ENCODE measurements around the gene GATA6.
"Not testable (repeated sequence)": the region's sequence is repeated elsewhere in the genome, so short reads cannot be mapped to it uniquely, and the experiment has no call there.

The GATA6 gene

DNA sequence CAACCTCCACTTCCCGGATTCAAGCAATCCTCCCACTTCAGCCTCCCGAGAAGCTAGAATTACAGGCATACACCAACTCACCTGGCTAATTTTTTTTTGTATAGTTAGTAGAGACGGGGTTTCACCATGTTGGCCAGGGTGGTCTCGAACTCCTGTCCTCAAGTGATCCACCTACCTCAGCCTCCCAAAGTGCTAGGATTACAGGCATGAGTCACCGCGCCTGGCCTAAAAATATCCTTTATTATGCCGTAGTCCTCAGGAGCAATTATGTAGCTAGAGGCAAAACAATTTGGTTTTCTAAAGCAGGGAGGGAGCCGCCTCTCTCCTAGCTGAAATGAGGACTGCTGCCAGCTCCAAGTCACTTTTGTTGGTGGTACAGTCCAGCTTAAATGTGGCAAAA, 15.2 kb downstream of the GATA6 start:
- DNase-seq, result not testable (repeated sequence)

GRCh38 chr18:22185273-22185672, 15.9 kb downstream of the GATA6 start:
- DNase-seq, result no peak

- no peak for DNase-seq
Measured at GRCh38 chr18:22185771-22186386, 16.5 kb downstream of the GATA6 start.

DNA sequence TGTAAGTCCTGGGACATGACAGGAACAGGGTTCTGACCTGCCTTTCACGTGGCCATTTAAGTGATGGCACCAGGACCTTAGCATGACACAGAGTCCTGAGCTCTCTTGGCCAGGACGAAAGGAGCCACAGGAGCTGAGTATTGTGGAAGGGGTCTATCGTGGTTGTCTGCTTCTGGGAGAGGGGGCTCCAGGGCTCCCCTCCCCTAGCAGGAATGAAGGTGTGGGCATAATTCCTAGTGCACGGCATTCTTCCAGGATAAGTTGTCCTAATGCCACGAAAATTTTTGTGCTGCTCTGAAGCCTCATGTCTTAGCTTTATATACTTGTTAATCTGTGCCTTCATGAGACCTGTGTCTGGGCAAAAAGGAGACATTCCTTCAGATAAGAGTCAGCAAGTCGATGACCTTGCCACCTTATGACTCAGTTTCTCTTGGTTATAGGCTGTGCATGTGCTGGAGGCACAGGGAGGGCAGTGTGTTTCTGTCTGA, 17.1 kb downstream of the GATA6 start:
- DNase-seq, result no peak

GRCh38 chr18:22188559-22189267, 19.3 kb downstream of the GATA6 start:
- DNase-seq, result no peak

DNA sequence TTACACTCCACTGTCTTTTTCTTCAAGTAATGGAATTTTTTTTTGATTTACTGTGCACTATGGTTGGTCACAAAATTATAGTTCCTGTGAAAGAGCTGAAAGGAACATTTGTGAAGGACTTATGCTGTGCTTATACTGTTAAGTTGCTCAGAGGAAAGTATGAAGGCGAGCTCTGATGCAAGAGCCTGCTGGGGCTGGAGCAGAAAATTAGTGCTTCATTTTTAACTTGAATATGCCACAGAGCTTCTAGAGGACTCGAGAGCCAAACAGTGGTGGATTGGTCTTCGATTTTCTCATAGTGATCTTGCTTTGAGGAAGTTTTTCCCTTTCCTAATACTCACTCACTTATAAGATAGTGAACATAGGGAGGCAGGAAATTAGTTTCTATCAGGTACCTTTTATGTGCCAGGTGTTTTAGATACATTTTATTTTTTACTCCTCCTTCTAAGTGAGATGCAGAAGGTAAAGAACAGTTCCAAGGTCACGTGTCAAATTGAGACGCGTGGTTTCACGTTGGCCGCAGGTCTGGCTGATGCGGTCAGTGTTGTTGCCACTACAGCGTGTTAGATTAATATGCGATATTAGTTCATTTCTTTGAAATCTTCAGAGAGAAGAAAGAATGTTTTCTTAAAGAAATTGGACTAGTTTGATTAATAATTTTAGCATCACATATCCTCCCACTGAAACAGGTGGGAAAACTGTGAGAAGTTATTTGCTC, 20.2 kb downstream of the GATA6 start:
- DNase-seq, result no peak

- DNase-seq, result no peak
Measured at GRCh38 chr18:22191346-22191695, 21.9 kb downstream of the GATA6 start.

- no peak for DNase-seq
Measured at GRCh38 chr18:22191923-22192322, 22.5 kb downstream of the GATA6 start.

- no peak for DNase-seq
Measured at GRCh38 chr18:22193466-22193865, 24.1 kb downstream of the GATA6 start.

DNA sequence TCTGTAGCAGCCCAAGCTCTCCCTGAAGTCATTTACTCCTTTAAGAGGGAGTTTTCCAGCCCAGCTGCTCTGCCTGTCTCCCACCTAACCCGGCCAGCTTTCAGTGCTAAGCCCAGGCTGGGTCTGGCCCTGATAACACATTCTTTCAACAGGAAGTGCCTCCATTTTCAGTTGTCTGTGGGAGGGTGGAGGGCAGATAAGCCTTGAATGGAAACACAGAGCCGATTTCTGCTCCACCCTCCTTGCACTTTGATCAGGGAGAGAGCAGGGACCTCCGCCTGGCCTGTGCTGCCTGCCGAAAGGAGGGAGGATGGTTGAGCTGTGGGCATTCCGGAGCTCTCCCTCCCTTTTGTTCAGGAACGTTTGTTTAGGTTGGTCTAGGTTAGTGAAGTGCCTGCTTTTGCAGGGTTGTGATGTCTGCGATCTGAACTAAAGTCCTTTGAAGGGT, 24.8 kb downstream of the GATA6 start:
- no peak for DNase-seq

DNA sequence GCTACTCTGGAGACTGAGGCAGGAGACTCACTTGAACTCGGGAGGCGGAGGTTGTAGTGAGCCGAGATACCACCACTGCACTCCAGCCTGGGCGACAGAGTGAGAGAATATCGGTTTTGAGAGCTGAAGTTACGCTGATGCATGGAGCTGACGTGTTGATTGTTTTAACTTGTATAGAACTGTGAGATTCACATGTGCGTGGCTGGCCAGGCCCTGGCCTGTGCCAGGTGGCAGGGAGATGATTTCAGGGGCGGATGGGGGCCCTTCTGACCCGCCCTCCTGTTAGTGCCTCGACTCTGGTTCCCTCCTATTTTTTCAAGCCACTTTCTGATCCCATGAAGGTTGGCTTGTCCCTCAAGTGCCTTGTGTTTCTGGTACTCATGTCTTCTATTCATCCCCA, 25.7 kb downstream of the GATA6 start:
- DNase-seq, result no peak

GRCh38 chr18:22196943-22197342, 27.6 kb downstream of the GATA6 start:
- not testable (repeated sequence) for DNase-seq

DNA sequence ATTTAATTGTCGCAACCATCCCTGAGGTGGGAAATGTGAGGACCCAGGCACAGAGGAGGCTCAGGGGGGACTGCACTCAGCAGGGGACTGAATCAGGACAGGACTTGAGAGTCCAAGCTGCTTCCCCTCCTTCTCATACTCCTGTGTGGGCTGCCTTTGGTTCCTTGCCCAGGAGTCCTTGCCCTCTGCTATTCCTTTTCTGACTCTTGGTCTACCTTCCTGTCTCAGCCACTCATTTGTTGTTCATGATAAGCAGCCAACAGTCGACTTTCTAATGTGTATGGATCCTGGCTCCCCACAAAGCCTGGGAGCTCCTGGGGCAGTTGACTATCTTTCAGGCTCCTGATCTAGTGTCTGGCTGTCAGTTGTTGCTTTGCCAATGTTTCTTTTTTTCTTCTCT, 28.3 kb downstream of the GATA6 start:
- DNase-seq, result no peak

GRCh38 chr18:22198163-22198562, 28.8 kb downstream of the GATA6 start:
- no peak for DNase-seq

- no peak for DNase-seq
Measured at GRCh38 chr18:22199005-22199404, 29.6 kb downstream of the GATA6 start.

GRCh38 chr18:22200611-22201225, 31.3 kb downstream of the GATA6 start:
- DNase-seq, result no peak

GRCh38 chr18:22203035-22203434, 33.6 kb downstream of the GATA6 start:
- no peak for DNase-seq

DNA sequence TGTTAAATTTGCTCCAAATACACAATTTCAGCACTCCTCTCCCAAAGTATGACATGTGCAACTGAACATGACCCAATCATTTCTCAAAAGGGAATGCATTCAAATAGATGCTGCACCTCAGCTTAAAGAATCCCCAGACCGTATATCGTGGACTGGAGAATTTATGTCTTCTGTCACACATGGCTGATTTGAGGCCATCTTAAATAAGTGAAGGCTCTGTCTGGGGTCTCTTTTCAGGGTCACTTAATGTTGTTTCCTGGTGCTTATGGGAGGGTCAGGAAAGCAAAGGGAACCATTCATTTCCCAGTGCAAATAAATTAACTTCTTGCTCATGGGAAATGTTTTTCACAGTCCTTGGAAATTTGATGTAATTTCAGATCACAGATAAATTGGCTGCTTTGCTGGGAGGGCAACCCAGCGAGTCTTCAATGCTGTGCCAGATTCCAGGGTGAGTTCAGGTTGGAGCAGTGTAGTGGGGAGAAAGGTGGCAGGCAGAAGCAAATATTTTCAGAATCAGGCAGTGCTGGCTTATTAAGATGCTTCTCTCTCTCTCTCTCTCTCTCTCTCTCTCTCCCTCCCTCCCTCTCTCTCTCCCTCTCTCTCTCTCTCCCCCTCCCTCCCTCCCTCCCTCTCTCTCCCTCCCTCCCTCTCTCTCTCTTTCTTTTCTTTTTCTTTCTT, 34.3 kb downstream of the GATA6 start:
- DNase-seq, result no peak

- DNase-seq, result no peak
Measured at GRCh38 chr18:22204214-22204536, 34.8 kb downstream of the GATA6 start.

DNA sequence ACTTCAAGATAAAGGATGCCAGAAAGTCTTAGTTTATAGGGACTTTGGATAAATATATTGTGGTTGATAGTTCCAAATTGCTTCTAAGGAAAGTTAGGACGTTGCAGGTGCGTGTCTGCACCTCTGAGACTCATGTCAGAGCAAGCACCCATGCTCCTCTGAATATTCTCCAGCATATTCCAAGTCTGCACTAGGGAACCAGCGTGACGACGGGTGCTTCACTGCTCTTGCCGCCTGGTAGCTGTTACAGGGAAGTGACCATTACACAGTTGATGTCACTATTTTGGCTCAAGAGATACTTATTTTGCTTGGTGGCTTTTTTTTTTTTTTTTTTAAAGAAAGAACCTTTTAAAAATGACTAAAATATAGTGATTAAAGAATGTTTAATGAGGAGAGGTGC, 35.6 kb downstream of the GATA6 start:
- DNase-seq, result no peak

- no peak for DNase-seq
Measured at GRCh38 chr18:22207021-22207758, 37.8 kb downstream of the GATA6 start.

GRCh38 chr18:22210311-22210754, 40.9 kb downstream of the GATA6 start:
- no peak for DNase-seq

All from DMS79 (cell line).